PFSK-1 (cell line): ENCODE data around the gene MAJIN.

Source experiments
- FOXP2 ChIP-seq: optimal IDR thresholded peaks from 2 replicates; pipeline ENCODE3; 2011; ENCODE audit warnings: borderline replicate concordance, control low read depth, inconsistent platforms; ENCODE audit not compliant: insufficient read depth; ENCODE audit errors: extremely low read length, extremely low read depth
- POLR2AphosphoS5 ChIP-seq: IDR thresholded peaks from 2 replicates; pipeline ENCODE4 v1.6.1; 2012; ENCODE audit warnings: low read depth, mild to moderate bottlenecking, control low read depth, low read length, moderate library complexity
- REST ChIP-seq, 2 experiments: IDR thresholded peaks; 2 replicates each; pipeline versions ENCODE4 v1.6.1 to v1.8.0; 2011 to 2012; ENCODE audit warnings: low read depth in 2 of 2, low read length in 2 of 2, control low read depth in 1 of 2, inconsistent platforms in 1 of 2, mild to moderate bottlenecking in 1 of 2, moderate library complexity in 1 of 2; ENCODE audit not compliant: insufficient read depth in 1 of 2
- SIN3A ChIP-seq: IDR thresholded peaks from 2 replicates; pipeline ENCODE4 v1.6.1; 2012; ENCODE audit warnings: mild to moderate bottlenecking, low read length, moderate library complexity, borderline replicate concordance; ENCODE audit not compliant: insufficient read depth
- TAF1 ChIP-seq: IDR thresholded peaks from 2 replicates; pipeline ENCODE4 v1.6.1; 2012; ENCODE audit warnings: low read length, control low read depth, borderline replicate concordance; ENCODE audit not compliant: insufficient read depth

The MAJIN gene

GRCh38 chr11:64900263-64900678 lies 71.6 kb downstream of the MAJIN start:
- TF ChIP-seq REST (IDR thresholded peaks at IDR 0.05; ENCODE audit: insufficient read depth in 1 of 2, low read depth in 2 of 2, low read length in 2 of 2) (no peak), TAF1 (no peak), SIN3A (no peak), POLR2AphosphoS5 (no peak), FOXP2 (no peak)

GRCh38 chr11:64898541-64898940 lies 73.4 kb downstream of the MAJIN start:
- TF ChIP-seq REST (IDR thresholded peaks at IDR 0.05; ENCODE audit: insufficient read depth in 1 of 2, low read depth in 2 of 2, low read length in 2 of 2) (no peak), FOXP2 (no peak), POLR2AphosphoS5 (no peak), TAF1 (no peak), SIN3A (no peak)

GRCh38 chr11:64898076-64898445 lies 73.8 kb downstream of the MAJIN start:
- TF ChIP-seq SIN3A: no peak
- TF ChIP-seq REST (IDR thresholded peaks at IDR 0.05; ENCODE audit: insufficient read depth in 1 of 2, low read depth in 2 of 2, low read length in 2 of 2): no peak
- no peak for TF ChIP-seq FOXP2
- TF ChIP-seq TAF1: no peak
- no peak for TF ChIP-seq POLR2AphosphoS5

GRCh38 chr11:64897381-64898075 lies 74.4 kb downstream of the MAJIN start:
- TF ChIP-seq POLR2AphosphoS5 (no peak), REST (IDR thresholded peaks at IDR 0.05; ENCODE audit: insufficient read depth in 1 of 2, low read depth in 2 of 2, low read length in 2 of 2) (no peak), TAF1 (no peak), SIN3A (no peak), FOXP2 (no peak)
